Activated CD4-positive, alpha-beta T cell treated with anti-CD3 and anti-CD28 coated beads, Interleukin-2, amount 10 ng/mL, durations not matched to agents 7 days and 5 days (primary cell): ENCODE measurements around the gene FBXO46. TPM values are rescaled to one million over a fixed set of nuclear protein-coding genes. Genes with fewer than 3 reads are reported as not detected.
"Not testable (repeated sequence)": the region's sequence is repeated elsewhere in the genome, so short reads cannot be mapped to it uniquely, and the experiment has no call there.

ENCODE experiments used
- CTCF ChIA-PET: fragments of 350-600 bp; sonication (Branson Sonifier 250); formaldehyde crosslinking; loops from one replicate; lab custom pipeline; 2021; ENCODE audit warnings: antibody characterized with exemption; lab: Charles Lee
- POLR2A ChIA-PET: fragments of 350-600 bp; sonication (Branson Sonifier 250); formaldehyde crosslinking; loops from one replicate; lab custom pipeline; 2021; ENCODE audit warnings: antibody characterized with exemption; lab: Charles Lee
- DNase-seq: peaks from one replicate; pipeline ENCODE4 v3.0.0-alpha.2; 2020
- H3K27ac Mint-ChIP-seq: one replicate; pipeline ENCODE4 v1.8.0; 2021; ENCODE audit warnings: mild to moderate bottlenecking, moderate library complexity, mixed read lengths
- H3K27me3 Mint-ChIP-seq: one replicate; pipeline ENCODE4 v1.8.0; 2021; ENCODE audit warnings: mixed read lengths
- H3K36me3 Mint-ChIP-seq: one replicate; pipeline ENCODE4 v1.8.0; 2021; ENCODE audit warnings: low read depth, mixed read lengths
- H3K4me1 Mint-ChIP-seq: one replicate; pipeline ENCODE4 v1.8.0; 2021; ENCODE audit warnings: mixed read lengths
- H3K4me3 Mint-ChIP-seq: one replicate; pipeline ENCODE4 v1.8.0; 2021; ENCODE audit warnings: mild to moderate bottlenecking, moderate library complexity, mixed read lengths
- H3K9me3 Mint-ChIP-seq: one replicate; pipeline ENCODE4 v1.8.0; 2021; ENCODE audit warnings: mixed read lengths
- total RNA-seq, 2 experiments: library from RNA; stranded (reverse); gene quantifications; one replicate each; pipeline ENCODE4 v1.2.3, GENCODE V29; 2021

The FBXO46 gene
- total RNA-seq, 2 experiments from 2014 or later, result 38.5 to 40.0 TPM

- no peak overlapping the region for H3K27ac Mint-ChIP-seq
- H3K4me3 Mint-ChIP-seq, result no peak overlapping the region
- ChIA-PET POLR2A (no interaction called here), CTCF (interaction anchor here (1.5 kb wide), 1 partner anchor 15 kb away, joined by 3 read pairs; no protein-coding TSS in a partner anchor)
- no peaks in the 10 kb centered on the region for H3K36me3 Mint-ChIP-seq
- peaks cover 5% of the 10 kb centered on the region for H3K4me1 Mint-ChIP-seq
- DNase-seq, result no peak
- peaks cover 10% of the 10 kb centered on the region for H3K27me3 Mint-ChIP-seq
- no peaks in the 10 kb centered on the region for H3K9me3 Mint-ChIP-seq
Observed at GRCh38 chr19:45764475-45764874, 33.8 kb upstream of the FBXO46 start.

GRCh38 chr19:45763691-45764294, 33.1 kb upstream of the FBXO46 start:
- Mint-ChIP-seq H3K4me3 (no peak overlapping the region), H3K36me3 (no peaks in the 10 kb centered on the region), H3K9me3 (no peaks in the 10 kb centered on the region), H3K27ac (no peak overlapping the region), H3K27me3 (peaks cover 8% of the 10 kb centered on the region), H3K4me1 (peaks cover 3% of the 10 kb centered on the region)
- DNase-seq, result no peak
- POLR2A ChIA-PET, result no interaction called here
- CTCF ChIA-PET, result interaction anchor here (1.0 kb wide), 1 partner anchor 10 kb away, joined by 4 read pairs; no protein-coding TSS in a partner anchor

GRCh38 chr19:45762870-45763631, 32.4 kb upstream of the FBXO46 start:
- DNase-seq, result no peak
- Mint-ChIP-seq H3K9me3 (no peaks in the 10 kb centered on the region), H3K27ac (no peak overlapping the region), H3K27me3 (peaks cover 7% of the 10 kb centered on the region), H3K36me3 (no peaks in the 10 kb centered on the region), H3K4me3 (no peak overlapping the region), H3K4me1 (peaks cover 2% of the 10 kb centered on the region)
- ChIA-PET CTCF (interaction anchor here (1.0 kb wide), 1 partner anchor 9 kb away, joined by 4 read pairs; no protein-coding TSS in a partner anchor), POLR2A (no interaction called here)

- no peak for DNase-seq
- ChIA-PET POLR2A (no interaction called here), CTCF (interaction anchor here (2.4 kb wide), 1 partner anchor 8 kb away, joined by 12 read pairs; the partner anchor contains the start of gene SIX5)
- Mint-ChIP-seq H3K27me3 (peaks cover 3% of the 10 kb centered on the region), H3K4me1 (no peaks in the 10 kb centered on the region), H3K4me3 (no peak overlapping the region), H3K27ac (no peak overlapping the region), H3K36me3 (no peaks in the 10 kb centered on the region), H3K9me3 (no peaks in the 10 kb centered on the region)
Observed at GRCh38 chr19:45761714-45762113, 31.0 kb upstream of the FBXO46 start.

- ChIA-PET POLR2A (no interaction called here), CTCF (interaction anchor here (0.7 to 2.1 kb wide), 2 partner anchors 10 to 11 kb away, joined by 3 to 11 read pairs; partner anchors contain the start of gene SIX5)
- Mint-ChIP-seq H3K4me3 (no peak overlapping the region), H3K27me3 (peaks cover 3% of the 10 kb centered on the region), H3K36me3 (no peaks in the 10 kb centered on the region), H3K9me3 (no peaks in the 10 kb centered on the region), H3K27ac (no peak overlapping the region), H3K4me1 (no peaks in the 10 kb centered on the region)
- DNase-seq, result no peak
Observed at GRCh38 chr19:45758921-45759320, 28.2 kb upstream of the FBXO46 start.

GRCh38 chr19:45757695-45758094, 27.0 kb upstream of the FBXO46 start:
- H3K4me1 Mint-ChIP-seq, result no peaks in the 10 kb centered on the region
- no peaks in the 10 kb centered on the region for H3K36me3 Mint-ChIP-seq
- no peaks in the 10 kb centered on the region for H3K9me3 Mint-ChIP-seq
- no peak overlapping the region for H3K27ac Mint-ChIP-seq
- DNase-seq, result no peak
- ChIA-PET POLR2A (no interaction called here), CTCF (interaction anchor here (0.7 to 2.1 kb wide), 2 partner anchors 12 to 64 kb away, joined by 3 to 11 read pairs; partner anchors contain the start of gene SIX5)
- H3K4me3 Mint-ChIP-seq, result no peak overlapping the region
- H3K27me3 Mint-ChIP-seq, result peaks cover 3% of the 10 kb centered on the region

- POLR2A ChIA-PET, result no interaction called here
Observed at GRCh38 chr19:45754323-45754722, 23.6 kb upstream of the FBXO46 start.

GRCh38 chr19:45753548-45753947, 22.9 kb upstream of the FBXO46 start:
- no peak overlapping the region for H3K4me3 Mint-ChIP-seq
- ChIA-PET CTCF (interaction anchor here (0.9 to 2.1 kb wide), 3 partner anchors 9 to 19 kb away, joined by 3 to 5 read pairs (median 4); no protein-coding TSS in a partner anchor), POLR2A (no interaction called here)
- no peaks in the 10 kb centered on the region for H3K36me3 Mint-ChIP-seq
- peaks cover 3% of the 10 kb centered on the region for H3K27me3 Mint-ChIP-seq
- DNase-seq, result no peak
- no peak overlapping the region for H3K27ac Mint-ChIP-seq
- H3K9me3 Mint-ChIP-seq, result no peaks in the 10 kb centered on the region
- no peaks in the 10 kb centered on the region for H3K4me1 Mint-ChIP-seq

More at GRCh38 chr19:45754323-45754722, 23.6 kb upstream of the FBXO46 start:
- H3K4me1 Mint-ChIP-seq, result no peaks in the 10 kb centered on the region
- H3K9me3 Mint-ChIP-seq, result no peaks in the 10 kb centered on the region
- H3K27ac Mint-ChIP-seq, result no peak overlapping the region
- H3K4me3 Mint-ChIP-seq, result no peak overlapping the region
- no peak for DNase-seq
- H3K36me3 Mint-ChIP-seq, result no peaks in the 10 kb centered on the region
- CTCF ChIA-PET, result interaction anchor here (0.5 to 1.2 kb wide), 5 partner anchors 9 to 614 kb away, joined by 3 to 5 read pairs (median 3); partner anchors contain the start of genes FBXO46 and SIX5
- H3K27me3 Mint-ChIP-seq, result peaks cover 3% of the 10 kb centered on the region

- POLR2A ChIA-PET, result no interaction called here
- Mint-ChIP-seq H3K4me3 (no peak overlapping the region), H3K27ac (no peak overlapping the region), H3K9me3 (no peaks in the 10 kb centered on the region), H3K36me3 (no peaks in the 10 kb centered on the region), H3K27me3 (peaks cover 3% of the 10 kb centered on the region), H3K4me1 (no peaks in the 10 kb centered on the region)
- CTCF ChIA-PET, result interaction anchor here (2.1 kb wide), 1 partner anchor 18 kb away, joined by 5 read pairs; no protein-coding TSS in a partner anchor
- DNase-seq, result no peak
Observed at GRCh38 chr19:45752639-45753038, 21.9 kb upstream of the FBXO46 start.

GRCh38 chr19:45751483-45751882, 20.8 kb upstream of the FBXO46 start:
- POLR2A ChIA-PET, DNase-seq, H3K9me3 Mint-ChIP-seq, H3K36me3 Mint-ChIP-seq, H3K4me3 Mint-ChIP-seq, H3K27me3 Mint-ChIP-seq, H3K27ac Mint-ChIP-seq, H3K4me1 Mint-ChIP-seq, CTCF ChIA-PET: not testable (repeated sequence)

GRCh38 chr19:45747513-45747912, 16.8 kb upstream of the FBXO46 start:
- POLR2A ChIA-PET, result no interaction called here
- H3K9me3 Mint-ChIP-seq, result no peaks in the 10 kb centered on the region
- H3K27ac Mint-ChIP-seq, result no peak overlapping the region
- no peaks in the 10 kb centered on the region for H3K4me1 Mint-ChIP-seq
- H3K36me3 Mint-ChIP-seq, result no peaks in the 10 kb centered on the region
- CTCF ChIA-PET, result interaction anchor here (0.6 to 1.7 kb wide), 3 partner anchors 22 to 1037 kb away, joined by 3 to 4 read pairs (median 3); partner anchors contain the start of genes DMWD and SIX5
- no peak for DNase-seq
- peaks cover 15% of the 10 kb centered on the region for H3K27me3 Mint-ChIP-seq
- no peak overlapping the region for H3K4me3 Mint-ChIP-seq

- CTCF ChIA-PET, result no interaction called here
- POLR2A ChIA-PET, result no interaction called here
- Mint-ChIP-seq H3K27ac (no peak overlapping the region), H3K36me3 (no peaks in the 10 kb centered on the region), H3K4me3 (no peak overlapping the region), H3K27me3 (peaks cover 17% of the 10 kb centered on the region), H3K9me3 (no peaks in the 10 kb centered on the region), H3K4me1 (no peaks in the 10 kb centered on the region)
- DNase-seq, result no peak
Observed at GRCh38 chr19:45746866-45747265, 16.2 kb upstream of the FBXO46 start.

- Mint-ChIP-seq H3K27me3 (peaks cover 17% of the 10 kb centered on the region), H3K27ac (no peak overlapping the region), H3K9me3 (no peaks in the 10 kb centered on the region), H3K4me3 (no peak overlapping the region), H3K4me1 (no peaks in the 10 kb centered on the region), H3K36me3 (no peaks in the 10 kb centered on the region)
- no peak for DNase-seq
- ChIA-PET CTCF (interaction anchor here (0.5 to 1.1 kb wide), 3 partner anchors 55 to 794 kb away, joined by 3 to 5 read pairs (median 4); no protein-coding TSS in a partner anchor), POLR2A (no interaction called here)
Observed at GRCh38 chr19:45745606-45746005, 14.9 kb upstream of the FBXO46 start.
